ENCODE measurements around the gene RAB31.

The RAB31 gene

GRCh38 chr18:9834551-9834950 lies 126.5 kb downstream of the RAB31 start:
- Histone ChIP-seq H3K36me3 (ENCODE audit: insufficient read depth, low read length) (no peaks in the 10 kb centered on the region), H2AFZ (ENCODE audit: low read depth, low read length) (no peak overlapping the region), H3K4me1 (ENCODE audit: insufficient read depth, low read length) (peaks cover 14% of the 10 kb centered on the region), H3K4me3 (ENCODE audit: low read length) (no peak overlapping the region), H3K27me3 (ENCODE audit: insufficient read depth, low read length) (no peaks in the 10 kb centered on the region), H3K9me3 (ENCODE audit: low read length) (peaks cover 4% of the 10 kb centered on the region)

- H3K36me3 ChIP-seq (ENCODE audit: insufficient read depth, low read length) = peaks cover 2% of the 10 kb centered on the region
- H3K4me3 ChIP-seq (ENCODE audit: low read length) = no peak overlapping the region
Observed at GRCh38 chr18:9835113-9835755, 127.1 kb downstream of the RAB31 start.

GRCh38 chr18:9835825-9836224 lies 127.7 kb downstream of the RAB31 start:
- Histone ChIP-seq H3K36me3 (ENCODE audit: insufficient read depth, low read length) (peaks cover 2% of the 10 kb centered on the region), H3K4me1 (ENCODE audit: insufficient read depth, low read length) (peaks cover 14% of the 10 kb centered on the region), H2AFZ (ENCODE audit: low read depth, low read length) (no peak overlapping the region), H3K4me3 (ENCODE audit: low read length) (no peak overlapping the region), H3K27me3 (ENCODE audit: insufficient read depth, low read length) (no peaks in the 10 kb centered on the region), H3K9me3 (ENCODE audit: low read length) (peaks cover 4% of the 10 kb centered on the region)

More at GRCh38 chr18:9835113-9835755, 127.1 kb downstream of the RAB31 start:
- Histone ChIP-seq H3K27me3 (ENCODE audit: insufficient read depth, low read length) (no peaks in the 10 kb centered on the region), H2AFZ (ENCODE audit: low read depth, low read length) (no peak overlapping the region), H3K9me3 (ENCODE audit: low read length) (peaks cover 4% of the 10 kb centered on the region), H3K4me1 (ENCODE audit: insufficient read depth, low read length) (peaks cover 14% of the 10 kb centered on the region)

GRCh38 chr18:9838144-9838877 lies 130.2 kb downstream of the RAB31 start:
- no peaks in the 10 kb centered on the region for H3K9me3 ChIP-seq (ENCODE audit: low read length)
- H3K27me3 ChIP-seq (ENCODE audit: insufficient read depth, low read length) = no peaks in the 10 kb centered on the region
- peaks cover 14% of the 10 kb centered on the region for H3K4me1 ChIP-seq (ENCODE audit: insufficient read depth, low read length)
- no peak overlapping the region for H2AFZ ChIP-seq (ENCODE audit: low read depth, low read length)
- peaks cover 2% of the 10 kb centered on the region for H3K36me3 ChIP-seq (ENCODE audit: insufficient read depth, low read length)
- no peak overlapping the region for H3K4me3 ChIP-seq (ENCODE audit: low read length)

- Histone ChIP-seq H2AFZ (ENCODE audit: low read depth, low read length) (no peak overlapping the region), H3K36me3 (ENCODE audit: insufficient read depth, low read length) (peaks cover 2% of the 10 kb centered on the region), H3K9me3 (ENCODE audit: low read length) (no peaks in the 10 kb centered on the region), H3K4me1 (ENCODE audit: insufficient read depth, low read length) (peaks cover 14% of the 10 kb centered on the region), H3K27me3 (ENCODE audit: insufficient read depth, low read length) (no peaks in the 10 kb centered on the region), H3K4me3 (ENCODE audit: low read length) (no peak overlapping the region)
Observed at GRCh38 chr18:9839211-9839610, 131.1 kb downstream of the RAB31 start.

- H3K4me1 ChIP-seq (ENCODE audit: insufficient read depth, low read length) = peaks cover 14% of the 10 kb centered on the region
- no peak overlapping the region for H2AFZ ChIP-seq (ENCODE audit: low read depth, low read length)
- H3K4me3 ChIP-seq (ENCODE audit: low read length) = no peak overlapping the region
- H3K9me3 ChIP-seq (ENCODE audit: low read length) = no peaks in the 10 kb centered on the region
- no peaks in the 10 kb centered on the region for H3K27me3 ChIP-seq (ENCODE audit: insufficient read depth, low read length)
- H3K36me3 ChIP-seq (ENCODE audit: insufficient read depth, low read length) = peaks cover 2% of the 10 kb centered on the region
Observed at GRCh38 chr18:9839853-9840252, 131.8 kb downstream of the RAB31 start.

GRCh38 chr18:9841752-9842151 lies 133.7 kb downstream of the RAB31 start:
- Histone ChIP-seq H3K9me3 (ENCODE audit: low read length) (no peaks in the 10 kb centered on the region), H3K4me1 (ENCODE audit: insufficient read depth, low read length) (peaks cover under 1% of the 10 kb centered on the region), H2AFZ (ENCODE audit: low read depth, low read length) (no peak overlapping the region), H3K27me3 (ENCODE audit: insufficient read depth, low read length) (no peaks in the 10 kb centered on the region), H3K36me3 (ENCODE audit: insufficient read depth, low read length) (peaks cover 8% of the 10 kb centered on the region), H3K4me3 (ENCODE audit: low read length) (no peak overlapping the region)

- H3K4me3 ChIP-seq (ENCODE audit: low read length) = no peak overlapping the region
Observed at GRCh38 chr18:9842448-9842847, 134.3 kb downstream of the RAB31 start.

GRCh38 chr18:9845256-9845655 lies 137.2 kb downstream of the RAB31 start:
- H3K4me1 ChIP-seq (ENCODE audit: insufficient read depth, low read length) = no peaks in the 10 kb centered on the region
- no peaks in the 10 kb centered on the region for H3K27me3 ChIP-seq (ENCODE audit: insufficient read depth, low read length)
- no peak overlapping the region for H2AFZ ChIP-seq (ENCODE audit: low read depth, low read length)
- H3K4me3 ChIP-seq (ENCODE audit: low read length) = no peak overlapping the region
- H3K36me3 ChIP-seq (ENCODE audit: insufficient read depth, low read length) = peaks cover 6% of the 10 kb centered on the region
- peaks cover 2% of the 10 kb centered on the region for H3K9me3 ChIP-seq (ENCODE audit: low read length)

More at GRCh38 chr18:9842448-9842847, 134.3 kb downstream of the RAB31 start:
- Histone ChIP-seq H3K27me3 (ENCODE audit: insufficient read depth, low read length) (no peaks in the 10 kb centered on the region), H2AFZ (ENCODE audit: low read depth, low read length) (no peak overlapping the region), H3K36me3 (ENCODE audit: insufficient read depth, low read length) (peaks cover 8% of the 10 kb centered on the region), H3K4me1 (ENCODE audit: insufficient read depth, low read length) (no peaks in the 10 kb centered on the region), H3K9me3 (ENCODE audit: low read length) (no peaks in the 10 kb centered on the region)

- peaks cover 2% of the 10 kb centered on the region for H3K9me3 ChIP-seq (ENCODE audit: low read length)
- peaks cover 6% of the 10 kb centered on the region for H3K36me3 ChIP-seq (ENCODE audit: insufficient read depth, low read length)
- H2AFZ ChIP-seq (ENCODE audit: low read depth, low read length) = no peak overlapping the region
- H3K4me1 ChIP-seq (ENCODE audit: insufficient read depth, low read length) = no peaks in the 10 kb centered on the region
- H3K27me3 ChIP-seq (ENCODE audit: insufficient read depth, low read length) = no peaks in the 10 kb centered on the region
- H3K4me3 ChIP-seq (ENCODE audit: low read length) = no peak overlapping the region
Observed at GRCh38 chr18:9846162-9846925, 138.2 kb downstream of the RAB31 start.

GRCh38 chr18:9848170-9848879 lies 140.2 kb downstream of the RAB31 start:
- Histone ChIP-seq H3K27me3 (ENCODE audit: insufficient read depth, low read length) (no peaks in the 10 kb centered on the region), H3K9me3 (ENCODE audit: low read length) (peaks cover 2% of the 10 kb centered on the region), H3K36me3 (ENCODE audit: insufficient read depth, low read length) (peaks cover 6% of the 10 kb centered on the region), H2AFZ (ENCODE audit: low read depth, low read length) (no peak overlapping the region), H3K4me3 (ENCODE audit: low read length) (no peak overlapping the region), H3K4me1 (ENCODE audit: insufficient read depth, low read length) (no peaks in the 10 kb centered on the region)

- Histone ChIP-seq H3K9me3 (ENCODE audit: low read length) (peaks cover 2% of the 10 kb centered on the region), H3K27me3 (ENCODE audit: insufficient read depth, low read length) (no peaks in the 10 kb centered on the region), H3K4me1 (ENCODE audit: insufficient read depth, low read length) (no peaks in the 10 kb centered on the region), H3K4me3 (ENCODE audit: low read length) (no peak overlapping the region), H3K36me3 (ENCODE audit: insufficient read depth, low read length) (peaks cover 6% of the 10 kb centered on the region), H2AFZ (ENCODE audit: low read depth, low read length) (no peak overlapping the region)
Observed at GRCh38 chr18:9849407-9850283, 141.5 kb downstream of the RAB31 start.
